HG03103 (cell line): ENCODE results near the gene CCDC157.
A peak's percentile ranks its signal among the peaks of the same experiment; 100 is the strongest.
"Not testable (repeated sequence)": the region's sequence is repeated elsewhere in the genome, so short reads cannot be mapped to it uniquely, and the experiment has no call there.

Experiments
- ATAC-seq: cut with Tn5 transposase; IDR thresholded peaks from one replicate; pipeline ENCODE4 v1.9.1; 2021; ENCODE audit warnings: low read depth; ENCODE audit not compliant: unreplicated experiment

CCDC157 gene

GRCh38 chr22:30386960-30387827 lies 30.4 kb downstream of the CCDC157 start, which contains the start of gene RNF215:
TSS of gene RNF215 (minus strand) at chr22:30387411. CDS start at chr22:30387313, 98 bp downstream.
- peak; percentile 49 for ATAC-seq

GRCh38 chr22:30390974-30391691 lies 34.3 kb downstream of the CCDC157 start:
- no peak for ATAC-seq

GRCh38 chr22:30392661-30393321 lies 36.0 kb downstream of the CCDC157 start:
- ATAC-seq = no peak

GRCh38 chr22:30393322-30393680 lies 36.5 kb downstream of the CCDC157 start:
- ATAC-seq = no peak

GRCh38 chr22:30393885-30394284 lies 37.1 kb downstream of the CCDC157 start:
- ATAC-seq = no peak

- ATAC-seq = no peak
These were observed 40.3 kb downstream of the CCDC157 start, which contains the start of gene SEC14L2 for GRCh38 chr22:30396871-30397655. TSS of gene SEC14L2 (plus strand) at chr22:30397018. CDS start at chr22:30397117, 99 bp downstream.

GRCh38 chr22:30397656-30398635 lies 41.1 kb downstream of the CCDC157 start:
- no peak for ATAC-seq

- no peak for ATAC-seq
These were observed 42.2 kb downstream of the CCDC157 start for GRCh38 chr22:30398685-30399680.

GRCh38 chr22:30399718-30400117 lies 42.9 kb downstream of the CCDC157 start:
- no peak for ATAC-seq

GRCh38 chr22:30400159-30400558 lies 43.4 kb downstream of the CCDC157 start:
- ATAC-seq = no peak

- not testable (repeated sequence) for ATAC-seq
These were observed 44.2 kb downstream of the CCDC157 start for GRCh38 chr22:30401024-30401423.

GRCh38 chr22:30402028-30402765 lies 45.4 kb downstream of the CCDC157 start:
- ATAC-seq = no peak

- not testable (repeated sequence) for ATAC-seq
These were observed 45.9 kb downstream of the CCDC157 start for GRCh38 chr22:30402766-30403104.

- ATAC-seq = no peak
These were observed 47.5 kb downstream of the CCDC157 start for GRCh38 chr22:30404307-30404706.

- ATAC-seq = no peak
These were observed 48.9 kb downstream of the CCDC157 start for GRCh38 chr22:30405731-30406130.

GRCh38 chr22:30406400-30406799 lies 49.6 kb downstream of the CCDC157 start:
- no peak for ATAC-seq

- no peak for ATAC-seq
These were observed 51.7 kb downstream of the CCDC157 start for GRCh38 chr22:30408388-30409102.
